DMS79 treated with DMSO at 0.1 percent for 48 hours (cell line): ENCODE data around the gene ATAD1.
"Not testable (repeated sequence)": the region's sequence is repeated elsewhere in the genome, so short reads cannot be mapped to it uniquely, and the experiment has no call there.

Experiments used
- DNase-seq: peaks from one replicate; lab custom pipeline; 2025; lab: John Stamatoyannopoulos, UW

Gene ATAD1

DNA sequence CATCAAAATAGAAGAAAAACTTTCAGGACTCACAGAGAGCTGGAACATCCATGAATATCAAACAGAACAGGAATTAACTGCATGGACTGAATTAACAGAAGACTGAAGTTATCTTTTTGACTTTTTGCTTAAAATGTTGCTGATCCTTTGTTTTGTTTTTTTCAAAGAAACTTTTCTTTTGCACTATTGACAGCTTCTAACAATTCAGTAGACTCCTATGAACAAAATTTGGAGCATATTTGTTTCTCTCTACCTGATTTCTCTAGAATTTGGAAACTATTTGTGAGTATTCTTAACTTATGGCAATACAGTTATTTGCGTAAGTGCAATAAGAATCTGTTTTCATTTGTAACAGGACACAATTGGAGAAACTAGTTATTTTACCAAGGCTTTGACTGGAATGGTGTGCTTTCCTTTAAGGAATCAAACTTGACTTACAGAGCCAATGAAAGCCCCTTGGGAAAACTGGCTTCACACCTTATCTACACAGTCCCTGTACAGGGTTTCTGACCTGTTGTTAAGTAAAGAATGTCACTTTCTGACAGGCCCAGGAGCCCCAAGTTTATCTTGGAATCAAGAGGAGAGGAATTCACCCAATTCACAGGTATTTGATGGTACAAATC lies 16.1 kb downstream of the ATAD1 start:
- not testable (repeated sequence) for DNase-seq

DNA sequence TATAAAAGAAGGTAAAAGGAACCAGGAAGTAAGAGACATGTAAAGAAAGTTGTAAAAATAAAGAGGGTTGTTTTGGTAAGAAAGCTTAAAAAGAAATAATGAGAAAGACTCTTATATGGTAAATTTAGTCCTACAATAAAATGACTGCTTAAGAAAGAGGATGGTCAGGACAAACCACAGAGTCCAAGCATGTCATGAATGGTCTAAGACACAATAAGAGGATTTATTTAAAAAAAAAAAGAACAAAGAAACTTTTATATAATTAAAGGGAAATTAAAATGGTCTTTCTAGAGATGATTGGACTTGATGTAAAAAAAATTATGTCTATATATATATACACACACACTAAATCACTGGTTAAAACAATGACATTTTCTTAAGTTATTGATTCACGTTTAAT lies 18.2 kb downstream of the ATAD1 start:
- no peak for DNase-seq

DNA sequence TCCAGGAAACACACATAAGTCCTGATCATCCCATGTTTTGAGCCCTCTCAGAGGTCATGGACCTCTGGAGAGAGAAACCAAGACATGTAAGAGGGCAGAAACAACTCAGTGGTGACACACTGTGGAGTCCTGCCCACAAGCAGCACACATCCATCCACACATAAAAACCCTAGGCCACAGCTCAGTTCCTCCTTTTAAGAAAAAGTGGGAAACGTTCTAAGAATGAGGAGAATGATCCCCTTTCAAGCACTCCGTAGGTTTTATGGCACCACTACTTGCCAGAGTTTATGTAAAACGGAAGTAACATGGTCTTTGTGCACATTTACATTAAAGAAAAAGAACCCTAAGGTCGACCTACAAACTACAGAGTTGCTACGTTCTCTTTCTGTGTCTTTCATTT lies 19.9 kb downstream of the ATAD1 start:
- no peak for DNase-seq

DNA sequence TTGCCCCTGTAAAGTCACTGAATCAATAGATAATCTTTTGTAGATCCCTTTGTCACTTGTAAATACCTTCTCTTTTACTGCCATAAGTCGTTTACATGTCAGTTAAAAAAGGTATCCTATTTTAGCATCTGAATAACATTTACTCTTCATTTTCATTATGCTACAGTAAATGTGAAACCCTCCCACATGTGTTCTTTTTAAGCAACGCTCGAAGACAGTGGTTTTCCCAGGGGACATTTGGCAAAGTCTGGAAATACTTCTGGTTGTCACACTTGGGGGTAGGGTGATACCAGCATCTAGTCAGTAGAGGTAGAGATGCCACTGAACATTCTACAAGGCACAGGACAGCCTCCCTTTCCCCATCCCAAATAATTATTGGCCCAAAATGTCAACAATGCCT lies 23.7 kb downstream of the ATAD1 start:
- DNase-seq, result no peak

- no peak for DNase-seq
Measured at GRCh38 chr10:87790185-87790584, 27.8 kb downstream of the ATAD1 start.

DNA sequence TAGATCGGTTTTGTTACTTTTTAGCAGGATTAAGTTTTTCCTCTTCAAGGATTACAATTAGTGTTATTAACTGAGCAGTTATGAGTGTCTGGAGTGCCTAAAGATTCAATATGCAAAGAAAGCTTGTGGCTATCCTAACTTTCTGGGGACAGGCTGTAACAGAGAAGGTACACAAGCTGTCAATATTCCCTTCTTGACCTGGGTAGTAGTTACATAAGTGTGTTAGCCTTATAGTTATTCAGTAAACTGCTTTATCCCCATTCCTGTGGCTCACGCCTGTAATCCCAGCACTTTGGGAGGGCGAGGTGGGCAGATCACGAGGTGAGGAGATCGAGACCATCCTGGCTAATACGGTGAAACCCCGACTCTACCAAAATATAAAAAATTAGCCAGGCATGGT lies 31.6 kb downstream of the ATAD1 start:
- DNase-seq, result no peak

DNA sequence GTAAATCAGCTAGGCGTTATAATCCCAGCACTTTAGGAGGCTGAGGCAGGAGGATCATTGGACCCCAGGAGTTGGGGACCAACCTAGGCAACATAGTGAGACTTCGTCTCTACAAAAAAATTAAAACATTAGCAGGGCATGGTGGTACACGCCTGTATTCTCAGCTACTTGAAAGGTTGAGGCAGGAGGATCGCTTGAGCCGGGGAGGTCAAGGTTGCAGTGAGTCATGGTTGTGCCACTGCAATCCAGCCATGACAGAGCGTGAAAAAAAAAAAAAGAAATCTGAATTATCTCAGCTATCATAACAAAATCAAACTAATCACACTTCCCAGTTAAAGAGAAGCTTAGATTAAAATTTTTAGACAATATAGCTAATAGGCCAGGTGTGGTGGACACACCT lies 35.3 kb downstream of the ATAD1 start:
- no peak for DNase-seq

- DNase-seq, result no peak
Measured at GRCh38 chr10:87781545-87781944, 36.5 kb downstream of the ATAD1 start.

- DNase-seq, result no peak
Measured at GRCh38 chr10:87776328-87776727, 41.7 kb downstream of the ATAD1 start.

DNA sequence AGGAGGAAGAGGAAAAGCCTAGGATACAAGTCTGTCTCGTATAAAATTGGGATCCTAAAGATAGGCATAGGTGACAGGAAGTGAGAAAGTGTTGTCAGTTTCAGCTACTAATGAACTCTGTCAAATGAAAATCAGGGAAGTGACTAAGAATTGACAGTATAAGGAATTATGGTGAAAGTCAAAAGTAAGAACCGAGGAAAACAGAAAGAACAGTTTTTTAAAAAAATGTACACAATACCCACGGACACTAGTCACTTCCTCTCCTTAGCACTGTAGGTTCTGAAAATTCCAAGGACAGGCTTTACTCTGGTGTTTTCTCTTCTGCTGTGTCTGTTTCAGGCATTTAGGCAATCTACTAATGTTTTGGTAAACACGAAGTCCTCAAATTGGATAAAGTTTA lies 42.3 kb downstream of the ATAD1 start:
- DNase-seq, result no peak

- peak; percentile 0 for DNase-seq
Measured at GRCh38 chr10:87771871-87772500, 46.0 kb downstream of the ATAD1 start.

DNA sequence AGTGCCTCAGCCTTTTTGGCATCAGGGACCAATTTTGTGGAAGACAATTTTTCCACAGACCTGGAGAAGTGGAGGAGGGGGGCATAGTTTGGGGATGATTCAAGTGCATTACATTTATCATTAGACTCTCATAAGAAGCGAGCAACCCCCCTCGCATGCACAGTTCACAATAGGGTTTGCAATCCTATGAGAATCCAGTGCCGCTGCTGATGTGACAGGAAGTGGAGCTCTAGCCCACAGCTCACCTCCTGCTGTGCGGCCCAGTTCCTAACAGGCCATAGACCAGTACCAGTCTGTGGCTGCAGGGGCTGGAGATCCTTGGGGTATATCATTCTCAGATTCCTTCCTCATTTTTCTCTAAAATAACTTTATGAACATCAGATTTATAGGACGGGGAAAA lies 50.8 kb downstream of the ATAD1 start:
- DNase-seq, result no peak

DNA sequence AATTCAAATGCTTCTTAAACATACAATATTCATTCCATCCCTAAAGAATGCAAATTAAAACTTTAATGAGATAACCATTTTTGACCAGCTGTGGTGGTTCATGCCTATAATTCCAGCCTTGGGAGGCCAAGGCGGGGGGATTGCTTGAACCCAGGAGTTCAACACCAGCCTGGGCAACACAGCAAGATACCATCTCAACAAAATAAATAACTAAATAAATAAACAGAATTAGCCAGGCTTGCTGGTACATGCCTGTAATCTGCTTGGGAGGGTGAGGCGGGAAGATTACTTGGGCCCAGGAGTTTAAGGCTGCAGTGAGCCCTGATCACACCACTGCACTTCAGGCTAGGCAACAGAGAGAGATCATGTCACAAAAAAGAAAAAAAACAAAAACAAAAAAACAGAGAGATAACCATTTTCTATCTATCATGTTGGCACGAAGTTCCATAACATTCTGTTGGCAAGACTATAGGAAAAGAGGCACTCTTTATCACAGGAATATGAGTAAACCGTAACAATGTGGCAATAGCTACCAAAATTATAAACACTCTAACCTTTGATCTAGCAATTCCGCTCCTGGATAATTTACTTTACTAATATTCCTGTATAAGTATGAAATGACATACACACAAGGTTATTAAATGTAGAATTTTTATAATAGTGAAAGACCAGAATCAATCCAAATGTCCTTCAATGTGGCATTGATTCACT lies 52.2 kb downstream of the ATAD1 start:
- DNase-seq, result no peak

DNA sequence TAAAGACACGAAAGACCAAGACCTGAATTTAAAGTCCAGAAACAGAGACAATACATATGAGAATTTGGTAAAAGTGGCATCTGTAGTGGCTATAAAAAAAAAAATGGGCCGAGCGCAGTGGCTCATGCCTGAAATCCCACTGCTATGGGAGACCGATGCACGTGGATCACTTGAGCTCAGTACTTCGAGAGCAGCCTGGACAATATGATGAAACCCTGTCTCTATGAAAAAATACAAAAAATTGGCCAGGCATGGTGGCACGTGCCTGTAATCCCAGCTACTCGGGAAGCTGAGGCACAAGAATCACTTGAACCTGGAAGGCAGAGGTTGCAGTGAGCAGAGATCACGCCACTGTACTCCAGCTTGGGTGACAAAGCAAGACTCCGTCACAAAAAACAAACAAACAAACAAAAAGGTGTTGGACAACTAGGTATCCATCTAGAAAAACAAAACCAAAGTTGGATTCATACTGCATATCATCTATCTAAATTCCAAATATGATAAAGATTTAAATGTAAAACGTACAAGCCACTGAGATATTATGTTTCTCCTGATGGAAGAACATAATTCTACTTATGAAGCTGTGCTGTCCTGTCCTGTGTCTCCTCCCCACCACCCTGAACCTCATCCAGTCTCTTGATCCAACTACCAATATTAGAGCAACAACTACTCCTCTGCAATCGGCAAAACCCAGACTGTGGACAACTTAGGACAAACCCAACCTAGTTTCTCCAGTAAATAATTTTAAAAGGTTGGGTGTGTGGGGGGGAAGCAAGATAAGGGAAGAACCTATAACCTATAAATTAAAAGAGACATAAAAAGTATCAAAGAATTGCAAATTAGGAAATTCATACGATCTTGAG lies 53.7 kb downstream of the ATAD1 start:
- DNase-seq, result no peak

- no peak for DNase-seq
Measured at GRCh38 chr10:87763086-87763861, 54.8 kb downstream of the ATAD1 start.

- DNase-seq, result no peak
Measured at GRCh38 chr10:87761892-87762291, 56.1 kb downstream of the ATAD1 start.

GRCh38 chr10:87761153-87761552 lies 56.9 kb downstream of the ATAD1 start:
- DNase-seq, result no peak

GRCh38 chr10:87760195-87760905 lies 57.7 kb downstream of the ATAD1 start:
- no peak for DNase-seq

GRCh38 chr10:87759551-87759950 lies 58.5 kb downstream of the ATAD1 start:
- DNase-seq, result no peak

DNA sequence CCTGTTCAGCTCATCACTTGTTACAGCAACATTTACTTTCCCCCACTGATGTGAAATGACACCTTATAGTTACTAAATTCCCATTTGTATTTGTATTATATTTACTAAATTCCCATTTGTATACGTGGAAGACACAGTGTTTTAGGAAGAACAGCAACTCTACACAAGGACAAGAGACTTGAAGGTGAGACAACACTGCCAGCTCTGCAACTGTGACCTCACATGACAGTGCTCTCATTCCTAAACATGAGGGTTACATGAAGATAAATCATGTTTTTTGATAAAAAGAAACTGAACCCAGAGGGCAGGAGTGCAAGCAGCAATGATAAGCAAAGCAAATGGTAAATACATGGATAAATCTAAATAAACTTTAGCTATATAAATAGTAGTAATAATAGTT lies 60.3 kb downstream of the ATAD1 start:
- no peak for DNase-seq
